Keratinocyte (primary cell): ENCODE data around the gene ITGAE.

Experiments
- EZH2 ChIP-seq: IDR thresholded peaks from one replicate; pipeline ENCODE4 v1.6.1; 2012; ENCODE audit warnings: inconsistent platforms, mild to moderate bottlenecking, low read length, moderate library complexity
- TF ChIP-seq, protein P1 (sequence below), 3 experiments: IDR thresholded peaks in 1 of 3; conservative IDR thresholded peaks in 1 of 3; optimal IDR thresholded peaks in 1 of 3; 2 replicates in 2 of 3; 3 replicates in 1 of 3; pipeline versions ENCODE3 to v1.5.1; 2011; ENCODE audit warnings: low read length in 3 of 3, mild to moderate bottlenecking in 3 of 3, moderate library complexity in 2 of 3, control low read depth in 1 of 3, inconsistent platforms in 1 of 3; ENCODE audit not compliant: insufficient read depth in 2 of 3; ENCODE audit errors: extremely low read depth in 1 of 3

DNA sequence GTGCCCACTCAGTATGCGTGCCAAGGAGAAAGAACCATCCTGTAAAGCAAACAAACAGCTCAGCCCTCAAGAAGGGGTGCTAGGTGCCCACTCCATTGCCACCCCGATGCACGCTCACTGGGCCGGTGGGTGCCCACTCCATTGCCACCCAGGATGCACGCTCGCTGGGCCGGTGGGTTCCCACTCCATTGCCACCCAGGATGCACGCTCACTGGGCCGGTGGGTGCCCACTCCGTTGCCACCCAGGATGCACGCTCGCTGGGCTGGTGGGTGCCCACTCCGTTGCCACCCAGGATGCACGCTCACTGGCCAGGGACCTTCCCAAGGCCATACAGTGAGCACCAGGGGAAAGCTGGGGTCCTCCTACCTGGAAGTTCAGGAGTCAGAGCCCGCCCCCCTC lies 49.2 kb downstream of the ITGAE start:
- TF ChIP-seq, protein P1, sequence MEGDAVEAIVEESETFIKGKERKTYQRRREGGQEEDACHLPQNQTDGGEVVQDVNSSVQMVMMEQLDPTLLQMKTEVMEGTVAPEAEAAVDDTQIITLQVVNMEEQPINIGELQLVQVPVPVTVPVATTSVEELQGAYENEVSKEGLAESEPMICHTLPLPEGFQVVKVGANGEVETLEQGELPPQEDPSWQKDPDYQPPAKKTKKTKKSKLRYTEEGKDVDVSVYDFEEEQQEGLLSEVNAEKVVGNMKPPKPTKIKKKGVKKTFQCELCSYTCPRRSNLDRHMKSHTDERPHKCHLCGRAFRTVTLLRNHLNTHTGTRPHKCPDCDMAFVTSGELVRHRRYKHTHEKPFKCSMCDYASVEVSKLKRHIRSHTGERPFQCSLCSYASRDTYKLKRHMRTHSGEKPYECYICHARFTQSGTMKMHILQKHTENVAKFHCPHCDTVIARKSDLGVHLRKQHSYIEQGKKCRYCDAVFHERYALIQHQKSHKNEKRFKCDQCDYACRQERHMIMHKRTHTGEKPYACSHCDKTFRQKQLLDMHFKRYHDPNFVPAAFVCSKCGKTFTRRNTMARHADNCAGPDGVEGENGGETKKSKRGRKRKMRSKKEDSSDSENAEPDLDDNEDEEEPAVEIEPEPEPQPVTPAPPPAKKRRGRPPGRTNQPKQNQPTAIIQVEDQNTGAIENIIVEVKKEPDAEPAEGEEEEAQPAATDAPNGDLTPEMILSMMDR (optimal IDR thresholded peaks at IDR 0.05 in 1 of 3, IDR thresholded peaks at IDR 0.05 in 1 of 3, conservative IDR thresholded peaks at IDR 0.05 in 1 of 3; ENCODE audit: extremely low read depth in 1 of 3, insufficient read depth in 2 of 3, low read length in 3 of 3), result no peak
- TF ChIP-seq EZH2, result no peak
